GM12872 (cell line): ENCODE measurements around the gene MLXIPL.

Experiments
- TF ChIP-seq, protein P1 (sequence below): IDR thresholded peaks from 3 replicates; pipeline ENCODE4 v1.5.1; 2011; ENCODE audit warnings: low read depth, mild to moderate bottlenecking, low read length, moderate library complexity; ENCODE audit not compliant: insufficient read depth

Gene MLXIPL

DNA sequence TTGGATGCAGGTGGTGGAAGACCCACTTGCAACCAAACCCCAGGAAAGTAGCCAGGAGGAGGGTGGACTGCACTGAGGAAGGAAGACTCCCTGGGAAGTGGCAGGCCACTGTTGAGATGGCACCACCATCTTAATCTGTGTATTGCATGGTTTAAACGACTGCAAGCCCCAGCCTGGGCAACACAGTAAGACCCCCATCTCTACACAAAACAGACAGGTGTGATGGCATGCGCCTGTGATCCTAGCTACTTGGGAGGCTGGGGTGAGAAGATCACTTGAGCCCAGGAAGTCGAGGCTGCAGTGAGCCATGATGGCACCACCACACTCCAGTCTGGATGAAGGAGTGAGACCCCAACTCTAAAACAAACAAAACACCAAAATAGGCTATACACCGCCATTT lies 57.2 kb downstream of the MLXIPL start:
- TF ChIP-seq, protein P1, sequence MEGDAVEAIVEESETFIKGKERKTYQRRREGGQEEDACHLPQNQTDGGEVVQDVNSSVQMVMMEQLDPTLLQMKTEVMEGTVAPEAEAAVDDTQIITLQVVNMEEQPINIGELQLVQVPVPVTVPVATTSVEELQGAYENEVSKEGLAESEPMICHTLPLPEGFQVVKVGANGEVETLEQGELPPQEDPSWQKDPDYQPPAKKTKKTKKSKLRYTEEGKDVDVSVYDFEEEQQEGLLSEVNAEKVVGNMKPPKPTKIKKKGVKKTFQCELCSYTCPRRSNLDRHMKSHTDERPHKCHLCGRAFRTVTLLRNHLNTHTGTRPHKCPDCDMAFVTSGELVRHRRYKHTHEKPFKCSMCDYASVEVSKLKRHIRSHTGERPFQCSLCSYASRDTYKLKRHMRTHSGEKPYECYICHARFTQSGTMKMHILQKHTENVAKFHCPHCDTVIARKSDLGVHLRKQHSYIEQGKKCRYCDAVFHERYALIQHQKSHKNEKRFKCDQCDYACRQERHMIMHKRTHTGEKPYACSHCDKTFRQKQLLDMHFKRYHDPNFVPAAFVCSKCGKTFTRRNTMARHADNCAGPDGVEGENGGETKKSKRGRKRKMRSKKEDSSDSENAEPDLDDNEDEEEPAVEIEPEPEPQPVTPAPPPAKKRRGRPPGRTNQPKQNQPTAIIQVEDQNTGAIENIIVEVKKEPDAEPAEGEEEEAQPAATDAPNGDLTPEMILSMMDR = no peak

DNA sequence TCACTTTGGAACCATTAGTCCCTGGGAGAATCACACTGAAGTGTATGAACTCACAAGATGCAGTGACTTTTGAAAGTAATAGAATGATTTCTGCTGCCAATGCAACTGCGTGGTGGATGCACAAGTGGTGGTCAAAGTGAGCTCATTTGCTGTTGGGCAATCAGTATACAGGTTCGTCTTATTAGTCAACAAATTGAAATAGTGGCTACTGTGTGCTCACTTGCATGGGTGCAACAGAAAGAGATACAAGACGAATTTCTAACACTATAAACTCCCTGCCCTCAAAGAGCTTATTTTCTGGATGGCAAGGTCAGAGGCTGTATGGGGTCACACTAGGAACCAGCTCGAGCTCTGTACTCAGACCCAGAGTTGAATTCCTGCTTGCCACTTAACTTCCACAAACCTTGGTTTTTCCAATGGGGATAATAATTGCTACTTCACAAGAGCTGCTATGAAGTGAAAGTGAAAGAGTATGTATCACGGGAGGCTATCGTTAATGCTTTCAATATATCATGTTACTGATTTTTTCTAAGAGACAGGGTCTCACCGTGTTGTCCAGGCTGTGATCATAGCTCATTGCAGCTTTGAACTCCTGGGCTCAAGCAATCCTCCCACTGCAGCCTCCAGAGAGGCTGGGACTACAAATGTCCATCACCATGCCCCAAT lies 58.5 kb downstream of the MLXIPL start:
- TF ChIP-seq, protein P1 = no peak

DNA sequence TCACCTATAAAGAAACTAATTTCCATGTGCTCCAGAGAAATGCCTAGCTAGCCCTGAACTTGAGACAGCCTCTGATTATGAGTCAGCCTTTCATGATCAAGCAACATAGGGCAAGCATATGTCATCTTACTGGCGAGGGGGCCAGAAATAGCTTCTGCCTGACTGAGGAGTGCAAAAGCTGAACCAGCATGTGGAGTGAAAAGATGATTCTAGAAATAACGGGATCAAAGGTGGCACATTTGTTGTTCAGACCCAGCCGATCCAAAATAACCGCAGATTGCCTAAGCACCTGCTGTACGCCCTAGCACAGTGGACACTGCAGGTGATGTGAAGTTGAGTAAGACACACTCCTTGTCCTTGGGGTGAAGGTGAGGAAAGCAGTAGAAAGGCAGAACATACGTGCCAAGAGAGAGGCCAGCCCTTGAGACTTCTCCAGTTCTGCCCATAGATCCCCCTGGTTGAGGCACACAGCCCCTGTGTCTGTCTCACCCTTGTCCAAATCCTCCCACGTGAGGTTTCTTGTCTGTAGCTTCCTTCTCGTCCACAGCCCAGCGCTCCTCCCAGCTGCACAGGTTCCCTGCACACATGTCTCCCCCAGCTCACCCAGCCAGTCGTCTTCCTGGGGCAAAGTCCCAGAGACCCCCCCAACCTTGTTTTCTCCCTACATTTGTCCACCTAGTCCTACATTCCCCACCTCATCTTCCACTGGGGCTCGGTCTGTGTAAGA lies 64.0 kb downstream of the MLXIPL start:
- TF ChIP-seq, protein P1 = no peak

DNA sequence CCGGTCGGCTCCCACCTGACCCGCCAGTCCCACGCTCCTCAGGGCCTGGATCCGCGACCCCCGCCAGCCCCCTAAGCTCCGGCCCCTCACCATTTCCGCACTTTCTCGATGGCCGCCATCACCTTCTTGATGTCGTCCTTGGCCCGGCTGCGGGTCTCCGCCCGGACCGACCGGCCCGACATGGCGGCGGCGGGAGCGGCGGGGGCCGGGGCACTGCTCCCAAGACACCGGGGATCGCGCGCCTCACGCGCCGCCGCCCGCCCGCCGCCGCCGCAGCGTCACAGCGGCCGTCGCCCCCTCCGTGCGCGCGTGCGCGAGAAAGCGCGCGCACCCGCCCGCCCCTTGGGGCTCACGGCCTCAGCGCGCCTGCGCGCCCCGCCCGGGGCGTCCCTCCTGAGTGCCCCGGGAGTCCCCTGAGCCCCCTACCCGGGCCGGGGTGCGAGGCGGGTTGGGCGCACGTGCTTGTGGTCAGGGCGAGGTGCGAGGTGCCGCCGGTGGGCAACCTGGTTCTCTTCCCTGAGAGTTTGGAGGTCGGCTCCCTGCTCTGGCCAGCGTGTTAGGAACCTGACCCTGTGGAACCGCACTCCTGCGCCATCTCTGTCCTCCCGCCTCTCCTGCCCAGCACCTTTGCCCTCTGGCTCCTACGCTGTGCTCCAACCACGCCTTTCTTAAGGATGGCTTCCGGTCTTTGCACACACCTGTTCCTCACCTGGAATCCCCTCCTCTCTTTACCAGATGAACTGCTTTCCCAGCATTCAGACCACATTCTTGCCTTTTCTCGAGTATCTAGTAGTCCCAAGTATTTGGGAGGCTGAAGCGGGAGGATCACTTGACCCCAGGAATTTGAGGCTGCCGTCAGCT lies 66.7 kb downstream of the MLXIPL start, which contains the start of gene BCL7B:
BCL7B (minus strand) TSS at position 294 of the 861 bp plus-strand sequence; CDS start at position 182, 112 bp downstream.
- TF ChIP-seq, protein P1 = no peak

DNA sequence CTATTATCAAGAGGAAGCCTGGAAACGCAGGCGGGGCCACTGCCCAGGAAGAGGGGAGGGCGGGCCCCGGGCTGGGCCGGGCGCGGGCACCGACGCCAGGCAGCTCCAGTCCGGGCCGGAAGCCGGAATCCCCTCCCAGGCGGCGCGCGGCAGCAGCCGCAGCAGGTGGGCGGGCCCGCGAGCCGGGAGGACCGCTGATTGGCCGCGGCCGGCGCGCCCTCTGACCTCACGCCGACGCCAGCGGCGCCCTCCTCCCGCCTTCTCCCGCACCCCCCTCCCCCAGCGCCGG lies 67.3 kb downstream of the MLXIPL start:
- TF ChIP-seq, protein P1 = no peak

DNA sequence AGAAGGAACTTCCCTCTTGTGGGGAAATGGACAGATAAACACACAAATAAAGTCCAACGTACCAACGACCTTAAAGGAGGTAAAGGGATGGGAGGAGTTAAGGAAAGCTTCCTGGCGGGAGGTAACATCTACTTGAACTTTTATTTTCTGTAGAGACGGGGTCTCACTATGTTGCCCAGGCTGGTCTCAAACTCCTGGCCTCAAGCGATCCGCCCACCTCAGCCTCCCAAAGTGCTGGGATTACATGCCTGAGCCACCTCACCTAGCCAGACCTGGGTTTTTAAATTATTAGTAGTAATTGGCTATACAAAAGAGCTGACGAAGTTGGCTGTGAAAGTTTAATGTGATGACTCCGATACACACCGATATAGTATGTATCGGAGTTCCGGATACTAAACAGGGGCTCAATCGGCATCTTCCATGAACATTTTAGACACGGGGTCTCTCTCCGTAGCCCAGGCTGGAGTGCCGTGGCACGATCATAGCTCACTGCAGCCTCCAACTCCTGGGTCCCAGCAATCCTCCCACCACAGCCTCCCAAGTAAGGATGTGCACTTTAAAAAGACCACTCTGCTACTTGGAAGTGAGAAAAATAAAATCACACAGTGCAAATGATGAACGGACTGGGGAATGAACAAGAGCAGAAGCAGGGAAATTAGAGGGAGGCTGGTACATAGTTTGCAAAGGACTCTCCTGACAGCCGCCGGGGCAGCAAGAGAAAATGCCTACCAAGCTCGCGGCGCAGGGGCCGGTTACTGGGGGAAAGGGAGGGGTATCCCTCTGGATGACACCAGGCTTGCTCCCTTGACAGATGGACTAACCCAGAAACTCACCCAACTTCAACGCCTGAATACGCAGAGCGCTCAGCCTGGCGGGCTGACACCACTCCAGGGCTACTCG lies 67.9 kb downstream of the MLXIPL start:
- TF ChIP-seq, protein P1 = no peak
